H1 (cell line): Measurements from ENCODE around the gene ANLN. TPM values are rescaled to one million over a fixed set of nuclear protein-coding genes. Genes with fewer than 3 reads are reported as not detected.

Source experiments
- CTCF ChIA-PET: fragments of 300-600 bp; sonication (Branson Sonifier 250); formaldehyde crosslinking; loops from one replicate; lab custom pipeline; 2021; ENCODE audit not compliant: partially characterized antibody; lab: Charles Lee
- POLR2A ChIA-PET: fragments of 300-600 bp; sonication (Branson Sonifier 250); formaldehyde crosslinking; loops from one replicate; lab custom pipeline; 2021; ENCODE audit warnings: inconsistent platforms; ENCODE audit not compliant: partially characterized antibody; lab: Charles Lee
- DNase-seq, 2 experiments: peaks; one replicate each; pipeline versions ENCODE4 v3.0.0 to v3.0.0-alpha.2; 2010 to 2022; ENCODE audit warnings: low spot score in 2 of 2, low read depth in 1 of 2, mixed read lengths in 1 of 2
- FAIRE-seq: peaks from 2 replicates; lab custom pipeline; 2011; peaks lifted over from hg19 to GRCh38; lab: Jason Lieb, UNC
- H2AFZ ChIP-seq: 2 replicates; pipeline ENCODE4 v1.8.1; 2012; ENCODE audit warnings: low read length, inconsistent platforms
- H2AK5ac ChIP-seq: 2 replicates; pipeline ENCODE4 v1.6.1; 2013; ENCODE audit warnings: low read depth, low read length
- H2BK120ac ChIP-seq: replicated peaks from 2 replicates; pipeline ENCODE3; 2013; ENCODE audit warnings: low read depth, low read length, inconsistent platforms
- H2BK12ac ChIP-seq: 2 replicates; pipeline ENCODE4 v1.6.1; 2013; ENCODE audit warnings: low read depth, low read length
- H2BK15ac ChIP-seq: 2 replicates; pipeline ENCODE4 v1.6.1; 2013; ENCODE audit warnings: low read length
- H2BK20ac ChIP-seq: 2 replicates; pipeline ENCODE4 v1.6.1; 2013; ENCODE audit warnings: low read length
- H2BK5ac ChIP-seq: 2 replicates; pipeline ENCODE4 v1.6.1; 2013; ENCODE audit warnings: low read depth, low read length
- H3K14ac ChIP-seq: 2 replicates; pipeline ENCODE4 v1.6.1; 2013; ENCODE audit warnings: inconsistent platforms; ENCODE audit not compliant: insufficient read length
- H3K18ac ChIP-seq: 2 replicates; pipeline ENCODE4 v1.6.1; 2013; ENCODE audit warnings: low read length; ENCODE audit errors: extremely low read depth
- H3K23ac ChIP-seq: 2 replicates; pipeline ENCODE4 v1.6.1; 2013; ENCODE audit warnings: inconsistent platforms; ENCODE audit not compliant: insufficient read length
- H3K23me2 ChIP-seq: 2 replicates; pipeline ENCODE4 v1.6.1; 2013; ENCODE audit warnings: low read depth, low read length
- H3K27ac ChIP-seq: 2 replicates; pipeline ENCODE4 v1.6.1; 2011; ENCODE audit warnings: low read depth, low read length, inconsistent platforms
- H3K27me3 ChIP-seq, 4 experiments: replicated peaks in 1 of 4; 1 replicate in 1 of 4; 2 replicates in 3 of 4; pipeline versions ENCODE4 v1.6.1 to v1.8.1; 2011 to 2013; ENCODE audit warnings: low read length in 3 of 4, mild to moderate bottlenecking in 3 of 4, inconsistent platforms in 2 of 4, mixed read lengths in 2 of 4, moderate library complexity in 1 of 4; ENCODE audit not compliant: control insufficient read depth in 3 of 4, insufficient read depth in 3 of 4; ENCODE audit errors: extremely low read depth in 1 of 4
- H3K36me3 ChIP-seq, 4 experiments: 2 replicates each; pipeline versions ENCODE4 v1.6.1 to v1.8.1; 2011 to 2013; ENCODE audit warnings: mild to moderate bottlenecking in 4 of 4, low read length in 3 of 4, moderate library complexity in 2 of 4, control low read depth in 1 of 4, inconsistent platforms in 1 of 4; ENCODE audit not compliant: insufficient read depth in 4 of 4, control insufficient read depth in 2 of 4
- H3K4ac ChIP-seq: replicated peaks from 2 replicates; pipeline ENCODE3; 2013; ENCODE audit warnings: low read length, low read depth, mixed read lengths, inconsistent platforms; ENCODE audit not compliant: insufficient read length
- H3K4me1 ChIP-seq, 4 experiments: replicated peaks in 1 of 4; 1 replicate in 1 of 4; 2 replicates in 3 of 4; pipeline versions ENCODE4 v1.6.1 to v1.8.1; 2011 to 2013; ENCODE audit warnings: low read length in 3 of 4, inconsistent platforms in 2 of 4, mixed read lengths in 1 of 4; ENCODE audit not compliant: insufficient read depth in 4 of 4, control insufficient read depth in 3 of 4
- H3K4me2 ChIP-seq, 2 experiments: 2 replicates each; pipeline versions ENCODE4 v1.6.1 to v1.8.1; 2011 to 2013; ENCODE audit warnings: low read depth in 2 of 2, low read length in 2 of 2, control low read depth in 1 of 2, inconsistent platforms in 1 of 2, mild to moderate bottlenecking in 1 of 2; ENCODE audit not compliant: insufficient read depth in 1 of 2
- H3K4me3 ChIP-seq, 4 experiments: fragments of 200-600, 300-600 bp in 1 of 4; sonication (generic), shearing (Covaris generic), sonication (Bioruptor Twin) in 1 of 4; 2 replicates each; pipeline versions ENCODE4 v1.5.1 to v1.8.1; 2011 to 2016; ENCODE audit warnings: low read length in 4 of 4, low read depth in 3 of 4, control low read depth in 2 of 4, inconsistent platforms in 2 of 4, mild to moderate bottlenecking in 2 of 4, mixed read lengths in 1 of 4, moderate library complexity in 1 of 4; ENCODE audit not compliant: insufficient read depth in 2 of 4; ENCODE audit errors: extremely low read depth in 1 of 4
- H3K56ac ChIP-seq: replicated peaks from 2 replicates; pipeline ENCODE3; 2013; ENCODE audit warnings: low read depth, mild to moderate bottlenecking, mixed read lengths, low read length, inconsistent platforms; ENCODE audit not compliant: insufficient read length
- H3K79me1 ChIP-seq: 2 replicates; pipeline ENCODE4 v1.6.1; 2013; ENCODE audit warnings: low read depth, low read length, control low read depth
- H3K79me2 ChIP-seq, 2 experiments: 2 replicates each; pipeline versions ENCODE4 v1.6.1 to v1.8.1; 2012 to 2013; ENCODE audit warnings: low read length in 2 of 2, mild to moderate bottlenecking in 2 of 2, inconsistent platforms in 1 of 2; ENCODE audit not compliant: insufficient read depth in 2 of 2, control insufficient read depth in 1 of 2
- H3K9ac ChIP-seq, 4 experiments: replicated peaks in 1 of 4; 1 replicate in 1 of 4; 2 replicates in 3 of 4; pipeline versions ENCODE4 v1.6.1 to v1.8.1; 2011 to 2013; ENCODE audit warnings: low read depth in 3 of 4, low read length in 3 of 4, control low read depth in 2 of 4, mild to moderate bottlenecking in 2 of 4, moderate library complexity in 2 of 4, inconsistent platforms in 1 of 4; ENCODE audit errors: extremely low read depth in 1 of 4
- H3K9me3 ChIP-seq, 2 experiments: 2 replicates each; pipeline versions ENCODE4 v1.6.1 to v1.8.1; 2012 to 2013; ENCODE audit warnings: mild to moderate bottlenecking in 2 of 2, moderate library complexity in 2 of 2, control low read depth in 1 of 2, inconsistent platforms in 1 of 2, low read depth in 1 of 2, low read length in 1 of 2, mixed read lengths in 1 of 2; ENCODE audit not compliant: insufficient read depth in 2 of 2
- H4K20me1 ChIP-seq, 2 experiments: replicated peaks in 1 of 2; 2 replicates each; pipeline versions ENCODE3 to v1.8.1; 2011 to 2013; ENCODE audit warnings: inconsistent platforms in 2 of 2, low read length in 2 of 2, mild to moderate bottlenecking in 1 of 2; ENCODE audit not compliant: insufficient read depth in 2 of 2, control insufficient read depth in 1 of 2
- H4K5ac ChIP-seq: 2 replicates; pipeline ENCODE4 v1.6.1; 2013; ENCODE audit warnings: low read length, low read depth, mixed read lengths, inconsistent platforms; ENCODE audit not compliant: insufficient read length
- H4K8ac ChIP-seq: 2 replicates; pipeline ENCODE4 v1.8.0; 2013; ENCODE audit warnings: mild to moderate bottlenecking, moderate library complexity, low read length, inconsistent platforms; ENCODE audit not compliant: insufficient read depth; ENCODE audit errors: extremely low read depth
- H4K91ac ChIP-seq: replicated peaks from 2 replicates; pipeline ENCODE3; 2013; ENCODE audit warnings: low read length, mixed read lengths, inconsistent platforms; ENCODE audit not compliant: insufficient read length
- ATF2 ChIP-seq: IDR thresholded peaks from 2 replicates; pipeline ENCODE4 v1.6.1; 2012; ENCODE audit warnings: low read length, inconsistent platforms
- CEBPB ChIP-seq: IDR thresholded peaks from 2 replicates; pipeline ENCODE4 v1.6.1; 2012; ENCODE audit warnings: low read depth, low read length
- CTBP2 ChIP-seq: IDR thresholded peaks from 2 replicates; pipeline ENCODE4 v1.7.0; 2011; ENCODE audit warnings: borderline replicate concordance, mild to moderate bottlenecking, moderate library complexity, mixed read lengths, low read length; ENCODE audit not compliant: insufficient read depth, insufficient read length
- E2F6 ChIP-seq: IDR thresholded peaks from 2 replicates; pipeline ENCODE4 v1.6.1; 2012; ENCODE audit warnings: inconsistent platforms
- GABPA ChIP-seq: IDR thresholded peaks from 2 replicates; pipeline ENCODE4 v1.6.1; 2011; ENCODE audit warnings: mild to moderate bottlenecking, low read length, moderate library complexity, borderline replicate concordance; ENCODE audit not compliant: insufficient read depth
- KDM1A ChIP-seq: fragments of 200-600, 300-600 bp; sonication (generic); IDR thresholded peaks from 2 replicates; pipeline ENCODE4 v1.7.1; 2016; ENCODE audit warnings: mild to moderate bottlenecking, low read length, borderline replicate concordance
- NRF1 ChIP-seq: IDR thresholded peaks from 2 replicates; pipeline ENCODE4 v1.6.1; 2011; ENCODE audit warnings: mild to moderate bottlenecking, low read depth, low read length, improper control_type of control experiment
- POLR2AphosphoS5 ChIP-seq: IDR thresholded peaks from 2 replicates; pipeline ENCODE4 v1.6.1; 2011; ENCODE audit warnings: low read depth, low read length
- RAD21 ChIP-seq, 2 experiments: IDR thresholded peaks in 1 of 2; conservative IDR thresholded peaks in 1 of 2; 2 replicates each; pipeline ENCODE4 v1.6.1; 2011; ENCODE audit warnings: low read depth in 2 of 2, low read length in 2 of 2, improper control_type of control experiment in 1 of 2, inconsistent platforms in 1 of 2, mild to moderate bottlenecking in 1 of 2, moderate library complexity in 1 of 2
- RBBP5 ChIP-seq: IDR thresholded peaks from 2 replicates; pipeline ENCODE4 v1.7.1; 2012; ENCODE audit warnings: low read depth, mild to moderate bottlenecking, inconsistent platforms, low read length, moderate library complexity, borderline replicate concordance
- TAF1 ChIP-seq: IDR thresholded peaks from 2 replicates; pipeline ENCODE4 v1.6.1; 2011; ENCODE audit warnings: mild to moderate bottlenecking, low read depth, low read length
- WGBS, 2 experiments: shearing (Covaris generic) in 1 of 2; methylation state at CpG; one replicate each; pipeline versions ENCODE4 v1.1.6 to v1.1.7; 2013 to 2015; ENCODE audit warnings: low lambda C conversion rate in 2 of 2, mixed read lengths in 2 of 2, inconsistent platforms in 1 of 2, low coverage in 1 of 2, missing lambda C conversion rate in 1 of 2; ENCODE audit not compliant: insufficient replicate concordance in 2 of 2, insufficient coverage in 1 of 2, insufficient read length in 1 of 2; ENCODE audit errors: extremely low coverage in 1 of 2, missing lambda C conversion rate in 1 of 2; 5-methylcytosine and 5-hydroxymethylcytosine counted together
- polyA plus RNA-seq, 7 experiments: library from polyadenylated mRNA; depleted of rRNA in 3 of 7; stranded (reverse) in 5 of 7; unstranded in 2 of 7; fragments of >200 nt in 5 of 7; fragments of 200-250 nt in 2 of 7; gene quantifications; 1 replicate in 5 of 7; 2 replicates in 1 of 7; 4 replicates in 1 of 7; pipeline versions ENCODE4 v1.2.1 to v1.2.3, GENCODE V29; 2011 to 2013; ENCODE audit warnings: missing spikeins in 2 of 7, mixed read lengths in 2 of 7
- total RNA-seq: library from RNA; stranded (reverse); fragmentation: NEBNext Ultra II Directional; extraction: Animal tissue kit (Norgen Biotek cat#: 25700); gene quantifications from 2 replicates; pipeline ENCODE4 v1.2.1, GENCODE V29; 2021

The ANLN gene
- total and polyA plus RNA-seq, 2 of the 8 experiments (the other 6 are each of a cell fraction or from before 2014, with no cell fraction given), result 18.5 to 90.1 TPM

- Histone ChIP-seq H2AFZ (no peak overlapping the region), H3K4me3 (no peak overlapping the region), H3K27ac (no peak overlapping the region), H3K79me1 (no peaks in the 10 kb centered on the region), H3K18ac (no peak overlapping the region), H3K23ac (no peak overlapping the region), H3K27me3 (no peaks in the 10 kb centered on the region), H3K23me2 (no peaks in the 10 kb centered on the region; the same call in 1 of the 2 replicates), H3K56ac (no peak overlapping the region), H3K9ac (no peak overlapping the region), H3K36me3 (peaks cover 17 to 72% (median 40%) of the 10 kb centered on the region in 4 experiments), H2BK20ac (no peak overlapping the region), H2BK5ac (no peak overlapping the region), H2AK5ac (no peak overlapping the region), H3K9me3 (no peaks in the 10 kb centered on the region), H2BK12ac (no peak overlapping the region), H4K8ac (no peak overlapping the region), H2BK120ac (no peak overlapping the region), H3K4me2 (no peak overlapping the region), H4K20me1 (no peaks in the 10 kb centered on the region), H3K79me2 (no peaks in the 10 kb centered on the region), H3K4ac (no peak overlapping the region), H4K91ac (no peak overlapping the region), H2BK15ac (no peak overlapping the region), H3K4me1 (no peaks in the 10 kb centered on the region), H3K14ac (no peak overlapping the region), H4K5ac (no peak overlapping the region)
- WGBS, 2 experiments, result 84% methylated on average over 3 of the region's 3 CpGs; no CpG with 5 or more reads in 1 of the 2 experiments
- POLR2A ChIA-PET, result no interaction called here
- CTCF ChIA-PET, result interaction anchor here (0.6 to 1.2 kb wide), 2 partner anchors 23 to 758 kb away, joined by 3 read pairs; no protein-coding TSS in a partner anchor
- FAIRE-seq (no peak), DNase-seq (no peak)
- TF ChIP-seq E2F6 (no peak), CTBP2 (no peak), TAF1 (no peak), RBBP5 (no peak), POLR2AphosphoS5 (no peak), RAD21 (IDR thresholded peaks at IDR 0.05 in 1 of 2, conservative IDR thresholded peaks at IDR 0.05 in 1 of 2; ENCODE audit: low read depth in 2 of 2, low read length in 2 of 2) (no peak), ATF2 (no peak), CEBPB (no peak), NRF1 (no peak), KDM1A (no peak), GABPA (no peak)
These were observed 26.6 kb downstream of the ANLN start for GRCh38 chr7:36416251-36416650.
